A549 (cell line): ENCODE measurements around the gene PERCC1.

Source experiments
- CBX2 ChIP-seq: fragments of 200-600 bp; sonication (generic); IDR thresholded peaks from 2 replicates; pipeline ENCODE4 v1.6.1; 2016; ENCODE audit warnings: low read depth, mild to moderate bottlenecking, borderline replicate concordance
- CTCF ChIP-seq: fragments of >200 bp; sonication (Bioruptor Twin); formaldehyde crosslinking; IDR thresholded peaks from 3 replicates; pipeline ENCODE4 v1.5.1; 2016
- RFX5 ChIP-seq: fragments of 450-650 bp; IDR thresholded peaks from 2 replicates; pipeline ENCODE4 v1.7.1; 2014; ENCODE audit warnings: antibody characterized with exemption, mild to moderate bottlenecking, moderate library complexity
- TF ChIP-seq, protein P1 (sequence below): fragments of 200-600 bp; sonication (generic); IDR thresholded peaks from 2 replicates; pipeline ENCODE4 v1.6.1; 2016; ENCODE audit warnings: antibody characterized with exemption, mild to moderate bottlenecking, moderate library complexity

GRCh38 chr16:1449201-1449788 is 18.4 kb downstream of the PERCC1 start:
- no peak for TF ChIP-seq RFX5
- TF ChIP-seq CTCF, result no peak
- TF ChIP-seq, protein P1, sequence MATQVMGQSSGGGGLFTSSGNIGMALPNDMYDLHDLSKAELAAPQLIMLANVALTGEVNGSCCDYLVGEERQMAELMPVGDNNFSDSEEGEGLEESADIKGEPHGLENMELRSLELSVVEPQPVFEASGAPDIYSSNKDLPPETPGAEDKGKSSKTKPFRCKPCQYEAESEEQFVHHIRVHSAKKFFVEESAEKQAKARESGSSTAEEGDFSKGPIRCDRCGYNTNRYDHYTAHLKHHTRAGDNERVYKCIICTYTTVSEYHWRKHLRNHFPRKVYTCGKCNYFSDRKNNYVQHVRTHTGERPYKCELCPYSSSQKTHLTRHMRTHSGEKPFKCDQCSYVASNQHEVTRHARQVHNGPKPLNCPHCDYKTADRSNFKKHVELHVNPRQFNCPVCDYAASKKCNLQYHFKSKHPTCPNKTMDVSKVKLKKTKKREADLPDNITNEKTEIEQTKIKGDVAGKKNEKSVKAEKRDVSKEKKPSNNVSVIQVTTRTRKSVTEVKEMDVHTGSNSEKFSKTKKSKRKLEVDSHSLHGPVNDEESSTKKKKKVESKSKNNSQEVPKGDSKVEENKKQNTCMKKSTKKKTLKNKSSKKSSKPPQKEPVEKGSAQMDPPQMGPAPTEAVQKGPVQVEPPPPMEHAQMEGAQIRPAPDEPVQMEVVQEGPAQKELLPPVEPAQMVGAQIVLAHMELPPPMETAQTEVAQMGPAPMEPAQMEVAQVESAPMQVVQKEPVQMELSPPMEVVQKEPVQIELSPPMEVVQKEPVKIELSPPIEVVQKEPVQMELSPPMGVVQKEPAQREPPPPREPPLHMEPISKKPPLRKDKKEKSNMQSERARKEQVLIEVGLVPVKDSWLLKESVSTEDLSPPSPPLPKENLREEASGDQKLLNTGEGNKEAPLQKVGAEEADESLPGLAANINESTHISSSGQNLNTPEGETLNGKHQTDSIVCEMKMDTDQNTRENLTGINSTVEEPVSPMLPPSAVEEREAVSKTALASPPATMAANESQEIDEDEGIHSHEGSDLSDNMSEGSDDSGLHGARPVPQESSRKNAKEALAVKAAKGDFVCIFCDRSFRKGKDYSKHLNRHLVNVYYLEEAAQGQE, result no peak
- TF ChIP-seq CBX2, result no peak
